Activated T-cell treated with anti-CD3 and anti-CD28 coated beads, Interleukin-2, amount 50 U/mL, for 72 hours (primary cell): Measurements from ENCODE around the gene PCSK6. TPM values are rescaled to one million over a fixed set of nuclear protein-coding genes. Genes with fewer than 3 reads are reported as not detected.
"Not testable (repeated sequence)": the region's sequence is repeated elsewhere in the genome, so short reads cannot be mapped to it uniquely, and the experiment has no call there.

Experiments
- ATAC-seq, 2 donors: fragments of 150-1000 bp; cut with Tn5 transposase; replicated peaks in 1 of 2; 2 replicates each; pipeline ENCODE4 v1.10.0; 2021; ENCODE audit warnings: moderate library complexity in 2 of 2, mild to moderate bottlenecking in 1 of 2
- DNase-seq, 2 donors: peaks; one replicate each; pipeline ENCODE4 v3.0.0; 2021 to 2022; ENCODE audit warnings: mixed read lengths in 1 of 2
- H3K27ac Mint-ChIP-seq: one replicate; pipeline ENCODE4 v1.8.0; 2022; ENCODE audit warnings: mild to moderate bottlenecking, moderate library complexity, mixed read lengths
- H3K27me3 Mint-ChIP-seq: one replicate; pipeline ENCODE4 v1.8.0; 2022; ENCODE audit warnings: low read depth, mixed read lengths
- H3K36me3 Mint-ChIP-seq, 2 donors: one replicate each; pipeline ENCODE4 v1.8.0; 2022; ENCODE audit warnings: mixed read lengths in 2 of 2, mild to moderate bottlenecking in 1 of 2; ENCODE audit not compliant: insufficient read depth in 2 of 2
- H3K4me1 Mint-ChIP-seq: one replicate; pipeline ENCODE4 v1.8.0; 2022; ENCODE audit warnings: low read depth, mixed read lengths
- H3K4me3 Mint-ChIP-seq, 2 donors: one replicate each; pipeline ENCODE4 v1.8.0; 2022; ENCODE audit warnings: mild to moderate bottlenecking in 2 of 2, mixed read lengths in 2 of 2, moderate library complexity in 2 of 2
- H3K9me3 Mint-ChIP-seq, 2 donors: one replicate each; pipeline ENCODE4 v1.8.0; 2022; ENCODE audit warnings: mixed read lengths in 2 of 2
- total RNA-seq, 2 donors: library from RNA; stranded (reverse); gene quantifications; one replicate each; pipeline ENCODE4 v1.2.3, GENCODE V29; 2022

PCSK6 gene
- total RNA-seq, 2 donors from 2014 or later = 0.51 to 2.3 TPM

- no peak overlapping the region for H3K27ac Mint-ChIP-seq
- H3K9me3 Mint-ChIP-seq = no peaks in the 10 kb centered on the region
- no peak for ATAC-seq
Observed at GRCh38 chr15:101426761-101427333, 62.7 kb downstream of the PCSK6 start.

DNA sequence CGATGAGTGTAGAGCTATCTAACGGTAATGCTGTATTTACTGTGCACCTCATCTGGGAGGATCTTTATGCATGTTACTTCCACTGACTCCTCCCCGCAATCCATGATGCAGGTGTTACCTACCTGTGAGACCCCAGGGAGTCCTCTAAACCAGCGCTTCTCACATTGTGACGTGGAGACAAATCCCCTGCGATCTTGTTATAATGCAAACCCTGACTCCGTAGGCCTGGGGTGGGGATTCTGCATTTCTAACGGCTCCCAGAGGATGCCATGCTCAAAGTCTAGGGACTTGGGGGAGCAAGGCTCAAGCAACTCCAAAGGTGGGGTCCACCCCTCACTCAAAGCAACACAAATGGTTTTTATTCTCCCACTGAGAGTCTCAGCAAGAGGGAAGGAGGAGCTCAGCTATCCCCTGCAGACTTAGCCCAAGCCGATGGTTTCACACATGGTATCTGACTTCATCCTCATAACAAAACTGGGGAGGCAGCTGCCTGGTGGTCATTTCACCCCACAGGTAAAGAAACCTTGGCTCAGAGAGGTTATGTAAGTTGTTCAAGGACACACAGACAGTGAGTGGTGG lies 63.6 kb downstream of the PCSK6 start:
- no peaks in the 10 kb centered on the region for H3K36me3 Mint-ChIP-seq
- DNase-seq = no peak
- no peaks in the 10 kb centered on the region for H3K9me3 Mint-ChIP-seq
- no peak overlapping the region for H3K27ac Mint-ChIP-seq
- ATAC-seq = no peak
- no peaks in the 10 kb centered on the region for H3K27me3 Mint-ChIP-seq
- no peak overlapping the region for H3K4me3 Mint-ChIP-seq
- no peaks in the 10 kb centered on the region for H3K4me1 Mint-ChIP-seq

More at GRCh38 chr15:101426761-101427333, 62.7 kb downstream of the PCSK6 start:
- no peak for DNase-seq
- no peaks in the 10 kb centered on the region for H3K27me3 Mint-ChIP-seq
- no peak overlapping the region for H3K4me3 Mint-ChIP-seq
- no peaks in the 10 kb centered on the region for H3K36me3 Mint-ChIP-seq
- no peaks in the 10 kb centered on the region for H3K4me1 Mint-ChIP-seq

DNA sequence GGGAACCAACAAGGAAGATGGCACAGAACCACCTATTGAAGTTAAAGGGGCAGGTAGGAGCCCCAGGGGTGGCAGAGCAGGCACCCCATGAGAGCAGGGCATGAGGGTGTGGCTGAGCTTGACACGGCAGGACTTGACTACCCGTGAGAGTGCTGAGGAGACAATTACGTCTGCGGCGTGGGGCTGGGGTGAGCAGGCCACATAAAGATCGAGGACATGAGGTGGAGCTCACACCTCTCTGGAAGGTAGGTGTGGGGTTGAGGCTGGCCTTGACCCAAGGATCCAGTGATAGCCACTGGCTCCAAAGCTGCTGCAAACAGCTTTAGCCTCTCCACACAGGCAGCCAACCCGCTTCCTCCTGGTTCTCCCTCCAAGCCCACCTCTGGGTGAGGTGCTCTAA lies 64.5 kb downstream of the PCSK6 start:
- ATAC-seq (no peak), DNase-seq (no peak)
- Mint-ChIP-seq H3K27ac (no peak overlapping the region), H3K27me3 (no peaks in the 10 kb centered on the region), H3K4me3 (no peak overlapping the region), H3K4me1 (no peaks in the 10 kb centered on the region), H3K36me3 (no peaks in the 10 kb centered on the region), H3K9me3 (no peaks in the 10 kb centered on the region)

DNA sequence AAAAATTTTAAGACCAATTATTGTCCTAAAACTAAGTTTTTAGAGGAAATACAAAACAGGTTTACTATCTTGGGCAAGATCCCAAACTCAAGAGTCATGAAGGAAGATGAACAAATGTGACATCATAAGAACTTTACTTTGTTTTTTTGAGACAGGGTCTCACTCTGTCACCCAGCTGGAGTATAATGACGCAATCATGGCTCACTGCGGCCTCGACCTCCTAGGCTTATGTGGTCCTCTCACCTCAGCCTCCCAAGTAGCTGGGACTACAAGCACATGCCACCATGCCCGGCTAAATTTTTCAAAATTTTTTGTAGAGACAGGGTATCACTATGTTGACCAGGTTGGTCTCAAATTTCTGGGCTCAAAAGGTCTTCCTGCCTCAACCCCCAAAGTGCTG lies 69.3 kb downstream of the PCSK6 start:
- H3K27me3 Mint-ChIP-seq = no peaks in the 10 kb centered on the region
- DNase-seq = no peak
- H3K4me3 Mint-ChIP-seq = no peak overlapping the region
- H3K27ac Mint-ChIP-seq = no peak overlapping the region
- ATAC-seq = no peak
- no peaks in the 10 kb centered on the region for H3K4me1 Mint-ChIP-seq
- H3K9me3 Mint-ChIP-seq = no peaks in the 10 kb centered on the region
- no peaks in the 10 kb centered on the region for H3K36me3 Mint-ChIP-seq

DNA sequence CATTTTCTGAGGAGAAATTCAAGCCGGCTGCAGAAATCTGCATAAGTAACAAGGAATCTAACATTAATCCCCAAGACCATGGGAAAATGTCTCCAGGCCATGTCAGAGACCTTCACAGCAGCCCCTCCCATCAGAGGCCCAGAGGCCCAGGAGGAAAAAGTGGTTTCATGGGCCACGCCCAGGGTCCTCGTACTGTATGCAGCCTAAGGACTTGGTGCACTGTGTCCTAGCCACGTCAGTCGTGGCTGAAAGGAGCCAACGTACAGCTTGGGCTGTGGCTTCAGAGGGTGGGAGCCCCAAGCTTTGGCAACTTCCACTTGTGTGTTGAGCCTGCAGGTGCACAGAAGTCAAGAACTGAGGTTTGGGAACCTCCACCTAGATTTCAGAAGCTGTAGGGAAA lies 73.0 kb downstream of the PCSK6 start:
- not testable (repeated sequence) for H3K4me1 Mint-ChIP-seq, DNase-seq

GRCh38 chr15:101413239-101413638 lies 76.3 kb downstream of the PCSK6 start:
- Mint-ChIP-seq H3K27me3 (peaks cover 10% of the 10 kb centered on the region), H3K36me3 (no peaks in the 10 kb centered on the region), H3K4me3 (no peak overlapping the region), H3K27ac (no peak overlapping the region), H3K4me1 (no peaks in the 10 kb centered on the region), H3K9me3 (no peaks in the 10 kb centered on the region)
- ATAC-seq = no peak
- no peak for DNase-seq

More for the DNA sequence above, 73.0 kb downstream of the PCSK6 start:
- not testable (repeated sequence) for H3K9me3 Mint-ChIP-seq, H3K36me3 Mint-ChIP-seq, H3K4me3 Mint-ChIP-seq, H3K27me3 Mint-ChIP-seq, H3K27ac Mint-ChIP-seq, ATAC-seq

DNA sequence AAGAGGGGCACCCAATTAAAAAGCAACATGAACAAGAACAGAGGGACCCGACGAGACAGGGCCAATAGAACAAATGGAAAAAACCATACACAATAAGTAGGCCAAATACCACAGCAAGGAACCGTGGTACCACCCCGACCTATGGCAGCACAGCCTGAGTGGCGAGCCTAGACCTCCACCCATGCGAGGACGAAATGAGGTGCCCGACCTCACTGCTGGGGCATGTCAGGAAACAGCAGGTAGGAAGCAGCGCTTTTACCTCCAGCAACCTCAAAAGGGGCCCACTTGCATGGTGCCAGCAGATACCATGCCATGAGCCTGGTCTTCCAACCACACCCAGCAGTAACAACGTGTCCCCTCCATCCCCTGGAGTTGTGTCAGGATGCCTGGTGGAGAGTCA lies 77.9 kb downstream of the PCSK6 start:
- H3K4me1 Mint-ChIP-seq = peaks cover 9% of the 10 kb centered on the region
- no peaks in the 10 kb centered on the region for H3K9me3 Mint-ChIP-seq
- H3K4me3 Mint-ChIP-seq = no peak overlapping the region
- H3K36me3 Mint-ChIP-seq = no peaks in the 10 kb centered on the region
- peaks cover 16% of the 10 kb centered on the region for H3K27me3 Mint-ChIP-seq
- ATAC-seq (no peak), DNase-seq (no peak)
- no peak overlapping the region for H3K27ac Mint-ChIP-seq

GRCh38 chr15:101411085-101411484 lies 78.4 kb downstream of the PCSK6 start:
- Mint-ChIP-seq H3K4me3 (no peak overlapping the region), H3K36me3 (no peaks in the 10 kb centered on the region), H3K9me3 (no peaks in the 10 kb centered on the region), H3K27me3 (peaks cover 16% of the 10 kb centered on the region), H3K27ac (no peak overlapping the region), H3K4me1 (peaks cover 9% of the 10 kb centered on the region)
- DNase-seq (no peak), ATAC-seq (no peak)

DNA sequence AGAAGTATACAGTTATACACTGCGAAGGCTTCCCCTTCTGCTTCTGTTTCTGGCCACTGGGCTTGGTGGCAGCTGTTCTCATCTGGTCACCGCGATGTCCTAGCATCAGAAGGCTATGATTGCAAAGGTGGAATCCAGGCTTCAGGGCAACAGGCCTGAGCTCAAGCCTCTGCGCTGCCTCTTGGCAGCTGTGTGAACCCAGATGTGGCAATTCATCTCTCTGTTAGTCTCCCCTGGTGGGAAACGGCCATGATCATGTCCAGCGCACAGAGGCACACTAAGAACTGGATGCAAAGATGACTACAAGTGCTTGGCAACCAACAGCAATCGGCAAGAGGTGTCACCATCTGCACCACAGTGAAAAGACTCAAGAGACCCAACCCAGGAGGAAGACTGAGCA lies 78.9 kb downstream of the PCSK6 start:
- Mint-ChIP-seq H3K27ac (no peak overlapping the region), H3K9me3 (no peaks in the 10 kb centered on the region), H3K4me3 (no peak overlapping the region), H3K27me3 (peaks cover 16% of the 10 kb centered on the region), H3K36me3 (no peaks in the 10 kb centered on the region), H3K4me1 (peaks cover 9% of the 10 kb centered on the region)
- ATAC-seq = no peak
- no peak for DNase-seq

DNA sequence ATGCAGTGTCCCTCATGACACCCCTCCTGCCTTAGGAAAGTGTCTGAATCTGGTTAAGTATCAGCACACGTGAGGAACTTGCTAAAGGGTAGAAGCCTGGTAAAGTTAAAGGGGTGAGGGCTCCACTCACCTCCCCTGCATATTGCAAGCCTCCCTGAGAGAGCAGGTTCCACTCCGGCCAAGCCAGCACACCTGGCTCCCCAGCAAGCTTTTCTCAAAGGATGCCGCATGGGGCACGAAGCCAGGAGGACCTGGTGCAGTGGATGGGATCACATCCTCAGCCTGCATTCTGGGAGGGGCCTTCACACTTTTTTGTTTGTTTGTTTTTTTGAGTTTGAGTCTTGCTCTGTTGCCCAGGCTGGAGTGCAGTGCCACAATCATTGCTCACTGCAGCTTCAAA lies 79.9 kb downstream of the PCSK6 start:
- Mint-ChIP-seq H3K4me3 (no peak overlapping the region), H3K27ac (no peak overlapping the region), H3K36me3 (no peaks in the 10 kb centered on the region), H3K27me3 (peaks cover 16% of the 10 kb centered on the region), H3K4me1 (peaks cover 9% of the 10 kb centered on the region), H3K9me3 (no peaks in the 10 kb centered on the region)
- no peak for DNase-seq
- no peak for ATAC-seq

DNA sequence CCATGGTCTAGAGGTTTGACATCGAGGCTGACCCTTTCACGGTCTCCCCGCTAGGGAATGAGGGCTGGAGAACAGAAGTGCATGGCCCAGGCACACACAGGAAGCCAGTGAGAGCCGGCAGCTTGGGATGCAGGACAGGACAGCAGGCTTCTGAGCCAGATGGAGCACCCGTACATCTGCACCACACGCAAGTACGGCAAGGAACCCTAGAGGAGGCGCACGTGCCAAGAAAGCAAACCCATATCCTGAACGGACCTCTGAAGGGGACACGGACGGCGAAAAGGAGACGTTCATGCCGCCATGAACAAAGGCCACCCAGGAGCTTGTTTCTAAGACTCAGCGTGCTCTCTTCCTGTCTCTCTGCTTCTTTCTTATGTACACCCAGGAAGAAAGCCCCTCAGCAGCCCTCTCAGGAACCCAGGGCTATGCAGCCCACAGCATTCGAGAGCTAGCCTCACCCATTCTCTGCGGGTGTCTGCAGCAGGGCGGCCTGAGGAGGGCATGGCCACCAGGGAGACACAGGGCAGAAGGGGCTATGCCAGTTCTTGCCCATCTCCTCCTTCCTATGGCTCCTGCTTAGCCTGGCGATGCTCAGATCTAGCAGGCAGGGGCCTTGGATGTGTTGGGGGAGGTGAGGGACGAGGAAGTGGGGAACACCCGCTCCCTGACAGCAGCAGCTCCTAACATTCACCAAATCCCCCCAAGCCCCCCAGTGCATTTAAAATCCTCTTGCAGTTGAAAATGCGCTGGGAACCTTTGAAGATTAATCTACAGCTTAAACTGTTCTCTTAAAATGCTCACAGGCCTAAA lies 81.3 kb downstream of the PCSK6 start:
- no peak for DNase-seq
- Mint-ChIP-seq H3K4me1 (peaks cover 9% of the 10 kb centered on the region), H3K27ac (no peak overlapping the region), H3K4me3 (no peak overlapping the region), H3K9me3 (no peaks in the 10 kb centered on the region), H3K27me3 (peaks cover 16% of the 10 kb centered on the region), H3K36me3 (no peaks in the 10 kb centered on the region)
- no peak for ATAC-seq

DNA sequence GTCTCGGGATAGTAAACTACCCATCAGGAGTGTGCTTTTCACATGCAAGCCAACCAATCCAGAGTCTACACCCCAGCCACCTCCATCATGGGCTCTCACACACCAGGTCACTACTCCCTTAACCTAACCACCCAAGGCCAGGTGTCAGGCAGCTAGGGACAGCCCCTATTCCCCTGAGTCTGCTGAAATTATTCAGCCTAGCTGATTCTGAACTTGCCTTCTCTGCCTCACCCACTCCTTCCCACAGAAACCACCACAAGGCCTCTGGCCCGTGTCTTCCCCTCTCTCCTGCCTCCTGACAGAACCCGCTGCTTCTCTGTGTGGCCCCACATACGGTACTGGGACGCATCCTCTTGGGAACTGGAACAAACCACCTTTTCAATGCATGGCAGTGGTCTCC lies 82.1 kb downstream of the PCSK6 start:
- Mint-ChIP-seq H3K4me1 (peaks cover 9% of the 10 kb centered on the region), H3K4me3 (no peak overlapping the region), H3K27me3 (peaks cover 16% of the 10 kb centered on the region), H3K27ac (no peak overlapping the region), H3K36me3 (no peaks in the 10 kb centered on the region), H3K9me3 (no peaks in the 10 kb centered on the region)
- DNase-seq (peak in 1 of 2 donors; percentile 3), ATAC-seq (peak; percentile 49 to 65)

DNA sequence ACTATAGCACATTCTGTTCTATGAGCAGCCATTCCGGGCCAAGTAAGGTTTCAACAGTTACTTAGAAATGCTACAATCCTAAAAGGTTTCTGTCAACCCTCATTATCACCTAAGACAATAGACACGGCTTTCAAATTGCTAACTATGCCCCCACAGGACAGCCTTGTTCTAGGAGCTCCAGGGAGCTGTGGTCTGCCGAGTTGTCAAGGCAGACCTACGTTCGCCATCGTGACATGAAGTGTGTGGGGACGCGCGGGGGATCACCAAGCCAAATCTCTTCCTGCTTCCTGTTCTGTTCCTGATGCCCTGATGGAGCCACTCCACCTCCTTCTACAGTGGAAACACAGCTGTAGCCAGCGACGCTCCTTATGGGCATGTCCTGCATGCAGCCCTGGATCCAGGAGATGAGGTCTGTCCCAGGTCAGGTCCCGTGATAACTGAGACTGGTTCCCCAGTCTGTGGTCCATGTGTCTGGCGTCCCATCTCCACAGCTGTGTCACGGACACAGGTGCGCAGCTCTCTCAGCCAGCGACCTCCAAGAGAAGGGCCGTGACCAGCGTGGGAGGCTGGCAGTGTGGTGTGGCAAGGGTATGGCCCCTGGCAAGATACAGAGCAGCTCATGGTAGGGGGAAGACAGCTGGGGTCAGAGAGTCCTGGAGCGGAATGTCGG lies 82.8 kb downstream of the PCSK6 start:
- Mint-ChIP-seq H3K4me1 (peaks cover 9% of the 10 kb centered on the region), H3K27ac (no peak overlapping the region), H3K36me3 (no peaks in the 10 kb centered on the region), H3K27me3 (peaks cover 16% of the 10 kb centered on the region), H3K9me3 (no peaks in the 10 kb centered on the region), H3K4me3 (no peak overlapping the region)
- no peak for ATAC-seq
- no peak for DNase-seq
